ENCODE measurements around the gene LRGUK. TPM values are rescaled to one million over a fixed set of nuclear protein-coding genes. Genes with fewer than 3 reads are reported as not detected.

Gene LRGUK
- total RNA-seq, 1 donor from 2014 or later = 2.2 TPM

GRCh38 chr7:134302120-134302519 lies 175.0 kb downstream of the LRGUK start:
- DNase-seq (ENCODE audit: low spot score) = no peak

- DNase-seq (ENCODE audit: low spot score) = no peak
Observed at GRCh38 chr7:134307320-134307719, 180.2 kb downstream of the LRGUK start.

- DNase-seq (ENCODE audit: low spot score) = no peak
Observed at GRCh38 chr7:134308548-134308947, 181.4 kb downstream of the LRGUK start.

- DNase-seq (ENCODE audit: low spot score) = no peak
Observed at GRCh38 chr7:134311807-134312206, 184.7 kb downstream of the LRGUK start.

GRCh38 chr7:134312717-134313116 lies 185.6 kb downstream of the LRGUK start:
- no peak for DNase-seq (ENCODE audit: low spot score)

GRCh38 chr7:134313543-134313942 lies 186.4 kb downstream of the LRGUK start:
- DNase-seq (ENCODE audit: low spot score) = no peak

Other genes with a start within 250 kb of the LRGUK start
- 16.3 TPM for gene SLC35B4, start 189.6 kb downstream of the LRGUK start, total RNA-seq